GM19025 (cell line): ENCODE measurements around the gene FAM81A.
"Not testable (repeated sequence)": the region's sequence is repeated elsewhere in the genome, so short reads cannot be mapped to it uniquely, and the experiment has no call there.

Experiments
- ATAC-seq: cut with Tn5 transposase; IDR thresholded peaks from one replicate; pipeline ENCODE4 v1.9.1; 2021; ENCODE audit warnings: mild to moderate bottlenecking, low read depth, moderate library complexity; ENCODE audit not compliant: unreplicated experiment

Gene FAM81A

GRCh38 chr15:59473226-59473625 is 35.2 kb downstream of the FAM81A start:
- no peak for ATAC-seq

GRCh38 chr15:59475161-59475560 is 37.2 kb downstream of the FAM81A start:
- ATAC-seq: not testable (repeated sequence)

GRCh38 chr15:59484399-59484798 is 46.4 kb downstream of the FAM81A start:
- no peak for ATAC-seq

GRCh38 chr15:59485036-59485435 is 47.0 kb downstream of the FAM81A start:
- ATAC-seq: no peak

- not testable (repeated sequence) for ATAC-seq
Observed at GRCh38 chr15:59489485-59489884, 51.5 kb downstream of the FAM81A start.

GRCh38 chr15:59491062-59491461 is 53.1 kb downstream of the FAM81A start:
- ATAC-seq: no peak

GRCh38 chr15:59492389-59493377 is 54.7 kb downstream of the FAM81A start:
- no peak for ATAC-seq

- no peak for ATAC-seq
Observed at GRCh38 chr15:59501597-59501996, 63.6 kb downstream of the FAM81A start.

GRCh38 chr15:59515190-59515589 is 77.2 kb downstream of the FAM81A start:
- ATAC-seq: no peak

- ATAC-seq: no peak
Observed at GRCh38 chr15:59516655-59517461, 78.9 kb downstream of the FAM81A start.

GRCh38 chr15:59519329-59519728 is 81.3 kb downstream of the FAM81A start:
- ATAC-seq: no peak

- ATAC-seq: no peak
Observed at GRCh38 chr15:59521443-59521842, 83.5 kb downstream of the FAM81A start.

GRCh38 chr15:59522988-59523461 is 85.0 kb downstream of the FAM81A start:
- ATAC-seq: no peak

GRCh38 chr15:59523702-59524101 is 85.7 kb downstream of the FAM81A start:
- no peak for ATAC-seq

- ATAC-seq: no peak
Observed at GRCh38 chr15:59524331-59524731, 86.3 kb downstream of the FAM81A start.

GRCh38 chr15:59526466-59526865 is 88.5 kb downstream of the FAM81A start:
- ATAC-seq: not testable (repeated sequence)

GRCh38 chr15:59528429-59528828 is 90.4 kb downstream of the FAM81A start:
- ATAC-seq: no peak

GRCh38 chr15:59528961-59529402 is 91.0 kb downstream of the FAM81A start:
- ATAC-seq: no peak

GRCh38 chr15:59531066-59531675 is 93.2 kb downstream of the FAM81A start:
- ATAC-seq: no peak

- ATAC-seq: no peak
Observed at GRCh38 chr15:59532770-59533379, 94.9 kb downstream of the FAM81A start.
